ENCODE data around the gene DCDC2C.

DNA sequence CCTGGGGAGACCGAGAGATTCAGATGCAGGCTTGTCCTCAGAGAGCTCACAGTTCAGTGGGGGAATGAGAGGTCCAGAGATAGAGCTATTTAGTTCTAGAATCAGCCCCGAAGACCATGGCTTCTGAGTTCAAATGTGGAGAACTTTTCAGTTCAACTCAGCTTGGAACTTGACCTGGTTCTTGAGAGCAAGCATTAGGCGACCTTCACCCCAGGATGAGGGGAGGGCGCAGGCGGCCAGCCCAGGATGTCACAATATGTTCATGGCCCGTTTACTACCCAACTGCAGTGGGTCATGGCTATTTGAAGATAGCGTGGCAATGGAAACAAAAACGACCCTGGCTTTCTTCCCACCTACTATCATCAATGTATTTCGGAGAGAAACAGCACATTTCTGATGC lies 33.8 kb downstream of the DCDC2C start:
- TF ChIP-seq CTCF (conservative IDR thresholded peaks at IDR 0.05 in 1 of 2, IDR thresholded peaks at IDR 0.05 in 1 of 2; ENCODE audit: low read depth in 1 of 2, low read length in 2 of 2) (no peak), EZH2 (IDR thresholded peaks at IDR 0.05; ENCODE audit: low read length, missing control alignments) (no peak)

All from fibroblast of lung (primary cell).